SU-DHL-6 (cell line): ENCODE measurements around the gene CARD18.
"Not testable (repeated sequence)": the region's sequence is repeated elsewhere in the genome, so short reads cannot be mapped to it uniquely, and the experiment has no call there.

Source experiments
- H2AFZ ChIP-seq: fragments of 200-600 bp; sonication (generic); 2 replicates; pipeline ENCODE4 v1.6.1; 2014; ENCODE audit warnings: low read depth, mild to moderate bottlenecking, moderate library complexity, mixed read lengths, antibody characterized with exemption, low read length; ENCODE audit not compliant: severe bottlenecking
- H3F3A ChIP-seq: fragments of 200-600 bp; shearing (Covaris generic); 2 replicates; pipeline ENCODE4 v1.6.0; 2016; ENCODE audit warnings: antibody characterized with exemption, mild to moderate bottlenecking; ENCODE audit not compliant: insufficient read depth
- H3K27ac ChIP-seq: fragments of 200-600 bp; sonication (generic); 2 replicates; pipeline ENCODE4 v1.5.1; 2016; ENCODE audit warnings: low read depth, mild to moderate bottlenecking, low read length, moderate library complexity, mixed read lengths
- H3K27me3 ChIP-seq: fragments of 200-600 bp; sonication (generic), shearing (Covaris generic); 2 replicates; pipeline ENCODE4 v1.6.0; 2014; ENCODE audit warnings: mild to moderate bottlenecking, low read length
- H3K36me3 ChIP-seq: fragments of 200-600 bp; sonication (generic); 2 replicates; pipeline ENCODE4 v1.6.1; 2014; ENCODE audit warnings: mild to moderate bottlenecking, low read length, mixed read lengths
- H3K4me2 ChIP-seq: fragments of 300-600, 200-600 bp; shearing (Covaris generic), sonication (generic); 2 replicates; pipeline ENCODE4 v1.6.0; 2014; ENCODE audit warnings: low read length, low read depth, mild to moderate bottlenecking; ENCODE audit not compliant: poor library complexity, severe bottlenecking
- H3K4me3 ChIP-seq: fragments of 200-600 bp; sonication (generic); 2 replicates; pipeline ENCODE4 v1.5.1; 2014; ENCODE audit warnings: antibody characterized with exemption, low read length, mild to moderate bottlenecking, mixed read lengths; ENCODE audit not compliant: insufficient read depth, poor library complexity, severe bottlenecking
- H3K79me2 ChIP-seq: fragments of 200-600 bp; sonication (generic); 2 replicates; pipeline ENCODE4 v1.6.1; 2014; ENCODE audit warnings: mild to moderate bottlenecking, low read length, moderate library complexity; ENCODE audit not compliant: insufficient read depth
- H3K9ac ChIP-seq: fragments of 200-600 bp; sonication (generic); 2 replicates; pipeline ENCODE4 v1.7.0; 2014; ENCODE audit warnings: mild to moderate bottlenecking, low read length
- H3K9me2 ChIP-seq: fragments of 200-600 bp; sonication (generic); replicated peaks from 2 replicates; pipeline ENCODE4 v1.6.1; 2014; ENCODE audit warnings: low read length; ENCODE audit not compliant: insufficient read depth
- H3K9me3 ChIP-seq: fragments of 200-600 bp; sonication (generic); 2 replicates; pipeline ENCODE4 v1.6.1; 2014; ENCODE audit warnings: low read length, mixed read lengths; ENCODE audit not compliant: insufficient read depth
- H4K20me1 ChIP-seq: fragments of 200-600 bp; sonication (generic); 2 replicates; pipeline ENCODE4 v1.6.1; 2014; ENCODE audit warnings: low read depth, mild to moderate bottlenecking, antibody characterized with exemption, low read length, moderate library complexity, mixed read lengths
- EZH2phosphoT487 ChIP-seq: fragments of 200-600 bp; sonication (generic), shearing (Covaris generic); conservative IDR thresholded peaks from 2 replicates; pipeline ENCODE4 v1.6.1; 2018; ENCODE audit warnings: mild to moderate bottlenecking, antibody characterized with exemption, low read length, moderate library complexity, mixed read lengths
- TF ChIP-seq, protein P1 (sequence below): fragments of 200-600 bp; sonication (generic); IDR thresholded peaks from one replicate; pipeline ENCODE4 v1.5.1; 2017; ENCODE audit warnings: antibody characterized with exemption, mild to moderate bottlenecking, low read length, moderate library complexity; ENCODE audit not compliant: insufficient read depth, poor library complexity, severe bottlenecking

CARD18 gene

DNA sequence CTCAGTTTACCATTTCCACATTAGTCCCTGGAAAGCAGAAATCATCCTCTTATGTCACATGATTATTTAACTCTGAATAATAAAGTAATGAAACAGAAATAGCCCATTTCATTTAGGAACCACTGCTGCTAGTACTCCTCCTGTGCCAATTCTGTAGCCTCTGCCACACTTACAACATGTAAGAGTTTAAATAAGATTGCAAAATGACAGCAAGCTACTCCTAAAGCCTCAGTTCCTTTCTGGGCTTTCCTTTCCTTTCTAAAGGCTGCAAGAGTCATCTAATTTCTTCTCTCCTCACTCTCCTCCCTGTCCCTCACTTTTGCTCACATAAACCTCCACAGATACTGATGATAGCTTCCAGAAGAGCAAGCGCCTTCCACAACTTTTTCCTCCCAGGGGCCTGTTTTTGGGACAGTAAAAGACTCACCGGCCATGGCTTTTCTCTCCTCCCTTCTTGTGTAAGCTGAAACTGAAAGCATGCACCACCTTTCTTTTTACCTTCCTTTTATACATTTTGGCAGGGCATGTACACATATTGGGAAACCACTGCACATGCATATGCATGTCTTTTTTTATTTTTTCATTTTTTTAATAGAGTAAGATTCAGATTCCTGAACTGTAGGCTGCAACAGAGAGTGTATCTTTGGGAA, 38.5 kb downstream of the CARD18 start:
- Histone ChIP-seq H3K27me3 (no peaks in the 10 kb centered on the region), H2AFZ (no peak overlapping the region), H3K9me2 (no peaks in the 10 kb centered on the region; the same call in 1 of the 2 replicates), H3K9me3 (no peaks in the 10 kb centered on the region), H3F3A (no peaks in the 10 kb centered on the region), H3K27ac (no peak overlapping the region), H3K4me2 (no peak overlapping the region), H3K4me3 (no peak overlapping the region), H4K20me1 (no peaks in the 10 kb centered on the region), H3K9ac (no peak overlapping the region), H3K79me2 (no peaks in the 10 kb centered on the region), H3K36me3 (no peaks in the 10 kb centered on the region)
- no peak for TF ChIP-seq EZH2phosphoT487
- TF ChIP-seq, protein P1, sequence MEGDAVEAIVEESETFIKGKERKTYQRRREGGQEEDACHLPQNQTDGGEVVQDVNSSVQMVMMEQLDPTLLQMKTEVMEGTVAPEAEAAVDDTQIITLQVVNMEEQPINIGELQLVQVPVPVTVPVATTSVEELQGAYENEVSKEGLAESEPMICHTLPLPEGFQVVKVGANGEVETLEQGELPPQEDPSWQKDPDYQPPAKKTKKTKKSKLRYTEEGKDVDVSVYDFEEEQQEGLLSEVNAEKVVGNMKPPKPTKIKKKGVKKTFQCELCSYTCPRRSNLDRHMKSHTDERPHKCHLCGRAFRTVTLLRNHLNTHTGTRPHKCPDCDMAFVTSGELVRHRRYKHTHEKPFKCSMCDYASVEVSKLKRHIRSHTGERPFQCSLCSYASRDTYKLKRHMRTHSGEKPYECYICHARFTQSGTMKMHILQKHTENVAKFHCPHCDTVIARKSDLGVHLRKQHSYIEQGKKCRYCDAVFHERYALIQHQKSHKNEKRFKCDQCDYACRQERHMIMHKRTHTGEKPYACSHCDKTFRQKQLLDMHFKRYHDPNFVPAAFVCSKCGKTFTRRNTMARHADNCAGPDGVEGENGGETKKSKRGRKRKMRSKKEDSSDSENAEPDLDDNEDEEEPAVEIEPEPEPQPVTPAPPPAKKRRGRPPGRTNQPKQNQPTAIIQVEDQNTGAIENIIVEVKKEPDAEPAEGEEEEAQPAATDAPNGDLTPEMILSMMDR: no peak

DNA sequence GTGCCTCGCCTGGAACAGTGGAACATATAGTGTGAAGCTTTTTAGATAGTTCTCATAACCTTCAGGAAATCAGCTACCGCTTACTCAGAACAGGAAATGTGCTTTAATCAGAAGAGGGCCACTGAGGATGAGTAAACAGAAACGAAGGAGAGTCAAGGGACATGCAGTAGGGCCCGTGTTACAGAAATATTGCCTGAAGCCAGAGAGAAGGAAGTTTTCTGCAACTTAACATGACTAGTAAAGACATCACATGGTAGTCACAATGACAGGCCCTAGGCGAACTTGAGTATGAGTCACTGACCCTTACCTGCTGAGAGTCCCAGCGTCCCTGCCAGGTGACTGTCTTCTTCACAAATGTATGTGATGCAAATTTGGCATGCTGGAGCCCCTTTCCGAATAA, 39.4 kb downstream of the CARD18 start:
- TF ChIP-seq, protein P1: no peak
- no peak for TF ChIP-seq EZH2phosphoT487
- Histone ChIP-seq H3K4me3 (no peak overlapping the region), H3K9me3 (no peaks in the 10 kb centered on the region), H2AFZ (no peak overlapping the region), H3K36me3 (no peaks in the 10 kb centered on the region), H3K9me2 (no peaks in the 10 kb centered on the region; the same call in 1 of the 2 replicates), H3F3A (no peaks in the 10 kb centered on the region), H3K27ac (no peak overlapping the region), H3K27me3 (no peaks in the 10 kb centered on the region), H3K79me2 (no peaks in the 10 kb centered on the region), H3K9ac (no peak overlapping the region), H4K20me1 (no peaks in the 10 kb centered on the region), H3K4me2 (no peak overlapping the region)

DNA sequence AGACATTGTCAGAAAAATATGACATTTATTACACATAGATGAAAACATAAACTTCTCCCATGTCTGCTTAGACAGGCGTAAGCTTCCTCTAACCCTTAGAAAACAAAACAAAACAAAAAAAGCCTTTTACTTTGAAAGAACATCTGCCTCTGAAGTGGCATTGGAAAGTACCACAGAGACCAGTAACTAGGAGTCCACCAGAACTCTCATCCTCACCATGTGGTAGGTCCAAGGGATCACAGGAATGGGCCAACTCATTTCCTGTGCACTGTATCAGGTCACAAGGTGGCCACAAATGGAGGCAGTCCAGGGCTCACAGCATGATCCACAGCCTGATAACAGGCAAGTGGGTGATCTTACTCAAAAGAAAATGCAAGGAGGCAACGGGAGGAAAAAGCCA, 40.0 kb downstream of the CARD18 start:
- not testable (repeated sequence) for H3K4me3 ChIP-seq, H3K27ac ChIP-seq, H3K27me3 ChIP-seq, H3K79me2 ChIP-seq, H4K20me1 ChIP-seq, H3K9me3 ChIP-seq, H2AFZ ChIP-seq, H3K4me2 ChIP-seq, H3K9me2 ChIP-seq, H3F3A ChIP-seq, H3K36me3 ChIP-seq, H3K9ac ChIP-seq

DNA sequence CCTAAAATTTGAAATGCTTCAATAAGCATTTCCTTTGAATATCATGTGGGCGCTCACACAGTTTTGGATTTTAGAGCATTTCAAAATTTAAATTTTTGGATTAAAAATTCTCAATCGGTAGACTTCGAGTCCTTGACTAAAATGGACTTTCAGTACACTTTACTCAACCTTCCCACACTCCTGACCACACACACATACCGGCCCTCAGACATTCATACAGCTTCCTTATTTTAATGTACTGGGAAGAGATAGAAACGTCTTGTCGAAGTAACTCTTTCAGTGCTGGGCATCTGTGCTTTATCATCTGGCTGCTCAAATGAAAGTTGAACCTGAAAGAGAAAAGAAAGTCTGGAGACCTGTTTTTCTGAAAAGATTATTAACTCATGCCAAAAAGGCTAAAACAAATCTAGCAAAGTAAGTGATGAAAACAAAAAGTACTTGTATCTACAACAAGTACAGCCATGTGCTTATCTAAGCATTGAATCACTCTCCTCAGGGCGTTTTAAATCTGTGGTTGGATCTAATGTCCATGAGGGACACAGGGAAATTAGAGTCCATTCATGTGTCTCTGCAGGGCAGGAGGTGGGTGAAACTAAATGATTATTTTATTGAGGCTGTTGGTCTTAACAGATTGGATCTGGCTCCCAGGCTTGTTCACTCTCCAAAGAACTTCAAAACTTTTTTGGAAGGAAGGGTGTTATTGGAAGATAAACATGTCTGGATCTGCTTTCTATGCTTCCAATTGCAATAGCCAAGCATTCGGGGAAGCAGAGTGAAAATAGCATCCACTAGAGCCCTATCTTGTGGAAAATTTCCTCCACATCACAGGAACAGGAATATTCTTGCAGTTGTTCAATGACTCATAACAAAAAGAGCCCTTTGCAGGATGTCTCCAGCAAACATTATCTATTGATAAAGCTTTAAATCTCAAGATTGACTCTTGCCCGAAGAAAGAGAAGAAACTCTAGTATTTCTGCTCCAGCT, 47.0 kb downstream of the CARD18 start:
- H3K9ac ChIP-seq: no peak overlapping the region
- H3K27me3 ChIP-seq: no peaks in the 10 kb centered on the region
- H4K20me1 ChIP-seq: no peaks in the 10 kb centered on the region
- no peaks in the 10 kb centered on the region for H3K9me3 ChIP-seq
- H3K9me2 ChIP-seq: no peaks in the 10 kb centered on the region; the same call in 1 of the 2 replicates
- no peaks in the 10 kb centered on the region for H3K79me2 ChIP-seq
- no peaks in the 10 kb centered on the region for H3F3A ChIP-seq
- H2AFZ ChIP-seq: no peak overlapping the region
- TF ChIP-seq, protein P1: no peak
- no peak for TF ChIP-seq EZH2phosphoT487
- no peak overlapping the region for H3K27ac ChIP-seq
- H3K36me3 ChIP-seq: no peaks in the 10 kb centered on the region
- no peak overlapping the region for H3K4me2 ChIP-seq
- H3K4me3 ChIP-seq: no peak overlapping the region
